T-helper 1 cell treated with Interleukin-12 subunit alpha and Interleukin-12 subunit beta and Interleukin-4 antibody, amounts not matched to agents 30 ng/mL and 1 ng/mL, for 36 hours (primary cell): ENCODE data around the gene ATRIP. TPM values are rescaled to one million over a fixed set of nuclear protein-coding genes. Genes with fewer than 3 reads are reported as not detected.

Experiments used
- intact Hi-C: fragments of 100-400 bp; cut with micrococcal nuclease; formaldehyde crosslinking; loops from one replicate; pipeline ENCODE4 v1.15.1; 2024
- total RNA-seq: library from RNA; stranded (reverse); gene quantifications from 2 replicates; pipeline ENCODE4 v1.2.3, GENCODE V29; 2022

Gene ATRIP
- total RNA-seq, 1 donor from 2014 or later: 17.4 TPM

GRCh38 chr3:48423241-48423882, 23.2 kb upstream of the ATRIP start:
- intact Hi-C loops: no loop called here

DNA sequence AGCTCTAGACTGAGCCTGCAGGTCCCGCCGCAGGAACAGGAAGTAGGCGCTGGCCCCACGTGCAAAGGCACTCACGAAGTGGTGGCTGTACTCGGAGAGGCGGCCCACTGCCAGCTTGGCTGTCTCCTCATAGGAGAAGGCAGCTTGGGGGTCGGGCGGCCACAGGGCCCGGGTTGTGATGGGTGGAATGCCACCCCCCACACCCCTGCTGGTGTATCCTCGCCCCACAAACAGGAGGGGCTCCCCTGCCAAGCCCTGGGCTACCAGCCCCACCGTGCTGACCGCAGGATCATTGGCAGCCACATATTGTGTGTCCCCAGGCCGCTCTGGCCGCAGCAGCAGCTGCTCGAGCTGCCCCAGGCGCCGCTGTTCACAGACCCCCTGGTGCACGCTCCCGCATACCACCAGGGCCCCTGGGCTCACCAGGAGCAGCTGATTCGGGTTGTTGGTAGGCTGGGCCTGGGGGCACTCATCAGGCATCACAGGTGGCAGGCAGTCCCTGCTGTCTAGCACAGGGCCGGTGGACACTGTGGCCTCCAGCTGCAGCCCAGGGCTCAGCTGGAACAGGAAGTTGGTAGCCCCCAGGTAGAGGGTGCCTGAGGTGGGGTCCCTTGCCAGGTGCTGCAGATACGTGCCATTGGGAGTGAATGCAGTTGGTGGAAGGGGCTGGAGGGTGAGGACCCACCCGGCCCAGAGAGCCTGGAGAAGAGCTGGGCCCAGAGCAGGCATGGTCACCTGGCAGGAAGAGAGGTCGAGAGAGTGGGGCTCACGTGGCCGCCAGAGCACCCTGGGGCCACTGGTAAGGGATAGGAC, 22.4 kb upstream of the ATRIP start:
- intact Hi-C loops: no loop called here

GRCh38 chr3:48425281-48425812, 21.2 kb upstream of the ATRIP start:
- intact Hi-C loops: no loop called here

GRCh38 chr3:48426401-48426909, 20.1 kb upstream of the ATRIP start:
- intact Hi-C loops: no loop called here

DNA sequence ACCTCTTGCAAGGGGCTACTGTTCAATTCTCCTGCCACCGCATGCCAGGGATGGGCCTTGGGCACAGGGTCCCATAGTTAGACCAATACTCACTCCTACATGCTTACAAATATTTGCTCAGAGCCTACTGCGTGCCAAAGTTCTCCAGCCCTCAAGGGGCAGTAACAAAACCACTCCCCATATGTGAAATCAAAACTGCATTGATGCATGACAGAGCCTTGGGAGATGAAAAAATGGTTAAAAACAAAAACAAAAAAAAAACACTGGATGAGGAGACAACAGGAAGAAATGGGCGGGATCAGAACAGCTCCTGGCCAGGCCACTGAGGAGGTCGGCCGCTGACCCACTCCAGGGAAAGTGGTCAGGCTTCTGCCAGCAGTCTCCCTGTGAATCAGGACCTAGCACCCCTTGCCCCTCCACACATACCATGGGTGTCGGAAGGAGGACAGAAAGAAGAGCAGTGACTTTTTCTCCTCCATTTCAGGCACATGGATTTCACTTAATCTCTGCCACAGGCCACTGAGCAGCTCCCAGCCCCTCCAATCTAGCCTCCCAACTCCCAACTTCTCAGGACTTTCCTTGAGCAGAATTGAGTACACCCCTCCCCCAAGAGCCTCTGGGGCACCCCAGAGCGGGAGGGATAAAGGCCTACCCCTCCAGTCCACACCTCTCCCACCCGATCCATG, 19.4 kb upstream of the ATRIP start:
- intact Hi-C loops: no loop called here

DNA sequence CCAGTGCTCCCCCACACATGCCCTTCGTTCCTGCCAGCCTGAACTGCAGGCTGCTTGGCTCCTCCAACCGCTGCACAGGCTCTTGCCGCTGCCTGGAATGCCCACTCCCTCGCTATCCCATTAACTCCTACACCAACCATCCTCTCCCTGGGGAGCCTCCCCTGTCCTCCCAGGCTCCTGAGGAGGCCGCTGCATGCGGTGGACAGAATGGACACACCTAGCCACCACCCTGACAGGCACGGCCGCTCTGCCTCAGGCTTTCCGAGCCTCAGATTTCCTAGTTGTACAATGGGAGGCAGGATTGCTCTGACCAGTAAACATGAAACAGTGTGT, 18.9 kb upstream of the ATRIP start:
- intact Hi-C loops: no loop called here

GRCh38 chr3:48428088-48428571, 18.4 kb upstream of the ATRIP start:
- intact Hi-C loops: no loop called here

- intact Hi-C loops: no loop called here
Observed at GRCh38 chr3:48428572-48429316, 17.8 kb upstream of the ATRIP start.

DNA sequence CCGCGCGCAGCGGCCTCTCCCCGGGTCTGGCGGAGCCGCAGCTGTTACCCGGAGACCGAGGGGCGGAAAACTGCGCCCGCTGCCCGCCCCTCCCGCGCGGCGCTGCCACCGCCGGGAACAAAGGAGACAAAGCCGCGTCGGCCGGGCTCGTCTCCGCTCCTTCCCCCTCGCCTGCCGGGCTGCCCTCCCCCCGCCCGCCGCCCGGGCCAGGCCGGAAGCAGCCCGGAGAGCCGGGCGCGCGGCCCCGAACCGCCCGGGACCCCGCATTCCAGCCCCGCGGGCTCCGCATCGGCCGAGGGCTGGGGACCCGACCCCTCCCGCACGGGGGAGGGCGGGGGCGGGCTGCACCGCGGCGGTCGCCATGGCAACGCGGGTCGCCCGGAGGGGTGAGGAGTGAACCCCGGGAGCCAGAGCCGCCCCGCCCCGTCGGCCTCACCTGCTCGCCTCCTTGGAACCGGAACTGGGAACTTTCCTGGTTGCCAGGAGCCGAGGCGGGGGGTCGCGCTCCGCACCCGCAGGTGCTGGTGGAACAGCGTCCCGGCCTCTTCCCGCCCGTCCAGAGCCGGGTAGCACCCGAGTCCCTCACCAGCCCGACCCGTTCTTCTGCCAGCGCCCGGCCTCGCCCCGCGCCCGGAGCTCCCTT, 17.1 kb upstream of the ATRIP start:
- intact Hi-C loops: no loop called here

DNA sequence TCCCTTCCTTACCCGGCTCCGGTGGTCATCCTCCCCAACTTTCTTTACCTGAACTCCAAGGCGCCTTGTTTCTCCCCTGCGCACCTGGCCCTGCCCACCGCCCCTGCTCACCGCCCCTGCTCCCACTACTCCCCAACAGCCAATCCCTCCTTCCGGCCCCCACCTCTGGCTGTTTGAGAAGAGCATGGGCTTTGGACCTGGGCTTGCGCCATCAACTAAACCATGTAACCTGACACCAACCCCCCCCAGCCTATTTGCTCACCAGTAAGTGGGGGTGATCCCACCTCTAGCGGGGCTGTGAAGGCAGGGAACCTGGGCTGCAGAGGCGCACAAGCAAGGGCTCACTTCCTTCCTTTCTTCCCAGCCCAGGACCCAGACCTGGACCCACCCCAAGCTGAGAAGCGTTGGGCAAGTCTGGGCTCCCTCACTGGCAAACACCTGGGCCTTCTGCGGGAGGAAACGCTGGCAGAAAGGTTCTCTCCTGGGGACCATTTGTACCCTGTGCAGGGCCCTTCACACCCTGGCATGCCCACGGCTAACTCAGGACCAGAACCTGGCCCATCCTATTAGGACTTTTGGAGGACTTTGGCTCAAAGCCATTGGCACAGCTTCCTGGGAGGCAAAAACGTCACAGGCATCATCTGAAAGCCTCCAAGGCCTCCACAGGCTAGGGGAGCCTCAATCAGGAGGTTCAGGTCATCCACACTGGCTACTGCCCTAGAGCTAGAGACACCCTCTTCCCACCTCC, 16.4 kb upstream of the ATRIP start, which contains the start of gene PLXNB1:
Gene PLXNB1 (minus strand): TSS at position 127 of the 748 bp plus-strand sequence. CDS start 5,475 bp downstream, outside the sequence.
- intact Hi-C loops: no loop called here

GRCh38 chr3:48430708-48431101, 15.8 kb upstream of the ATRIP start:
- intact Hi-C loops: no loop called here

- intact Hi-C loops: no loop called here
Observed at GRCh38 chr3:48431224-48432029, 15.1 kb upstream of the ATRIP start.

- intact Hi-C loops: no loop called here
Observed at GRCh38 chr3:48432411-48433371, 13.8 kb upstream of the ATRIP start.

DNA sequence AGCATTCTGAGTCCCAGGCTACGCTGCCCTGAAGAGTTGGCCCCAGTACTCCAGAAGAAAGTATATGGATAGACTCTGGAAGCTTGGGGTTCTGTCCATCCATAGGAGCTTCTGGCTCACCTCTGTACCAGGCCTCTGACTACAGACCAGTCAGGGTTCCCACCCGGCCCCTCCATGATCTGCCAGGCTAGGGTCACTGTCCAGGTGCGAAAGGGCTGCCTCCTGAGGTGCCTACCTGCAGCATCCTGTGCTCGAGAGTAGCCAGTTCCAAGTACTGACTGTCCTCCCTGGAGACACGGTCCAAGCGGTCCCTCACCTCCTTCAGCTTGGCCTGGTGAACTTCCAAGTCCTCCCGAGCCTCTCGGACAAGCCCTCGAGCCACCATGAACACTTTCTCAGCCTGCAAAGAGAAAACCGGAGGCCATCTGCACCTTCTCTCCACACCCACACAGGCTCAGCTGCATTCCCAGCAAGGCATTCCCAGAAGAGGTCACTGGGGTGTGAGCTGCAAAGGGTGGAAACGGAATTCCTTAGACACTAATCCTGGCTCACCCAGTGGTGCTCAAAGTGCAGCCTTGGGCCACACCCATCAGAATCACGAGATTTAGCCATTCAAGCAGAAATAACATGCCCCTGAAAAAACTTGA, 12.9 kb upstream of the ATRIP start:
- intact Hi-C loops: no loop called here

DNA sequence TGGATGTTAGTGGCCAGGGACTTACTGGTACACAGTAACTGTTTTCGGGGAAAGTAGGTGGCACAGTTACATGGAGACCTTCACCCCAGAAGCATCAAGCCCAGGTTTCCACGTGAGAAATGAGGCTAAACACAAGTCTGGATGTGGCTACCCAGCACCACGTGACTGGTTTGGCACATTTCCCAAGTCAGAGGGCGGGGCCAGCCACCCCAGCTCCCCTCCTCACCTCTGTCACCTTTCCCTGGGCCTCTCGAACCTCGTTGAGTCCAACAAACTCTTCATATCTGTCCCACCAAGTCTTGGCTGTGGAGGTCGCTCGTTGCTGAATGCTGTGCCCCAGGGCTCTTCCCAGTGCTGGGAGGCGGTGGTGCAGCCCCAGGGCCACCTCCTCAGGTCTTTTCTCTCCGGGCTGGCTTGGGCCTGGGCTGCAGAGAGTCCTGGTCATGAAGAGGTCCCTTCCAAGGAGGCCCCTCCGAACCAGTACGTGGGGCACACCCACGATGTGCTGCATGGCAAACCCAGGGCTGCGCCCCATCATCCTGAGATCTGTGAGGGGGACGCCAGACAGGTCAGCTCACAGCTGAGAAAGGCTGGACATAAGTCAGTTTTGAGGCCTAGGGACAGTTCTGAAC, 11.8 kb upstream of the ATRIP start:
- intact Hi-C loops: no loop called here

DNA sequence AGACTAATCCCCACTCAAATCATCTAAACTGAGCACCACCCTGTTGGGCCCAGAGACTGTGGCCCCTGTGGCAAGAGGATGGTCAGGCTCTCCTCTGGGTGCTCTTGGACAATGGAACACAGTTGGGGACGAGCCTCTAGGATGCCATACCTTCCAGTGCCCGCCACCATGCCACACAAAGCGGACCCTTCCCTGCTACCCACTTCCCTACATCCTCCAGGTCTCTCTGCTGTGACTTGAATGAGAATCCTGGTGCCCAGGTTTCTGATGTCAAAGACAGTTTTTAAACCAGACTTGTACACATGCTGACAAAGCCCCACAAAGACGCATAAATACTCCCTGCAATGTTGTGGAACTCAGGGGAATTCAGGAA, 11.3 kb upstream of the ATRIP start:
- intact Hi-C loops: no loop called here
